Large intestine (tissue), 3 donors: Measurements from ENCODE around the gene KDM3A. TPM values are rescaled to one million over a fixed set of nuclear protein-coding genes. Genes with fewer than 3 reads are reported as not detected.

ENCODE experiments used
- DNase-seq, 2 donors: peaks; one replicate each; pipeline versions ENCODE4 v3.0.0 to v3.0.0-alpha.2; 2013
- H3K27ac ChIP-seq: one replicate; pipeline ENCODE4 v1.5.1; 2013; ENCODE audit warnings: low read length
- H3K27me3 ChIP-seq: 2 replicates; pipeline ENCODE4 v1.6.1; 2013; ENCODE audit warnings: low read length; ENCODE audit not compliant: control insufficient read depth, insufficient read depth
- H3K36me3 ChIP-seq: 2 replicates; pipeline ENCODE4 v1.6.1; 2013; ENCODE audit warnings: low read length; ENCODE audit not compliant: control insufficient read depth, insufficient read depth
- H3K4me1 ChIP-seq: one replicate; pipeline ENCODE4 v1.6.1; 2013; ENCODE audit warnings: low read length; ENCODE audit not compliant: control insufficient read depth, insufficient read depth
- H3K4me3 ChIP-seq: one replicate; pipeline ENCODE4 v1.5.1; 2013; ENCODE audit warnings: low read length
- H3K9me3 ChIP-seq: one replicate; pipeline ENCODE4 v1.6.1; 2013; ENCODE audit warnings: mild to moderate bottlenecking, low read depth, low read length, moderate library complexity; ENCODE audit not compliant: control insufficient read depth
- WGBS: methylation state at CpG from one replicate; pipeline ENCODE4 v1.1.5; 2013; ENCODE audit warnings: low lambda C conversion rate; ENCODE audit not compliant: insufficient coverage; 5-methylcytosine and 5-hydroxymethylcytosine counted together
- polyA plus RNA-seq: library from polyadenylated mRNA; unstranded; fragments of 120-200 nt; gene quantifications from one replicate; pipeline ENCODE4 v1.2.1, GENCODE V29; 2013

Gene KDM3A
- polyA plus RNA-seq, 1 donor, result 46.3 TPM

DNA sequence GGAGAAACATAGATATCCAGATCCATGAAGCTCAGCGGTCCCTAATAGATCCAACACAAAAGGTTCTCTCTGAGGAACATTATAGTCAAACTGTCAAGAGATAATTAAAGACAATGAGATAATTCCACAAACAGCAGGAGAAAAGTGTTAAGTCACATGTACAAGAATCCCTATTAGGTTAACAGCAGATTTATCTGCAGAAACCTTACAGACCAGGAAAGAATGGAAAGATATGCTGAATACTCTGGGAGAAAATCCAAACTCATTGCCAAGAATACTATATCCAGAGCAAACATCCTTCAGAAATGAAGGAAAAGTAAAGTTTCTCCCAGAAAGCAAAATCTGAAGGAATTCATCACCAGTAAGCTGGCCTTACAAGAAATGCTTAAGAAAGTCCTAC is 10.8 kb upstream of the KDM3A start:
- no peak overlapping the region for H3K27ac ChIP-seq
- peaks cover 9% of the 10 kb centered on the region for H3K4me1 ChIP-seq
- WGBS, result no CpG with 5 or more reads among the region's 1 CpG
- no peak for DNase-seq
- no peaks in the 10 kb centered on the region for H3K27me3 ChIP-seq
- H3K4me3 ChIP-seq, result no peak overlapping the region
- H3K36me3 ChIP-seq, result no peaks in the 10 kb centered on the region
- peaks cover 3% of the 10 kb centered on the region for H3K9me3 ChIP-seq

DNA sequence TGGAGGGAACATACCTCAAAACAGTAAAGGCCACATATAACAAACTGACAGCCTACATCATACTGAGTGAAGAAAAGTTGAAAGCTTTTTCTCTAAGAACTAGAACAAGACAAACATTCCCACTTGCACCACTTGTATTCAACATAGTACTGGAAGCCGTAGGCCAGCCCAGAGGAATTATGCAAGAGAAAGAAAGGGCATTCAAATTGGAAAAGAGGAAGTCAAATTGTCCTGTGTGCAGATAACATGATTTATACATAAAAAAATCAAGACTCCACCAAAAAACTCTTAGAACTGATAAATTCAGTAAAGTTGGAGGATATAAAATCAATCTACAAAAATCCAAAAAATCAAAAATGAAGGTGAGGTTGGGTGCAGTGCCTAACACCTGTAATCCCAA is 8.0 kb upstream of the KDM3A start:
- Histone ChIP-seq H3K4me1 (no peaks in the 10 kb centered on the region), H3K4me3 (no peak overlapping the region), H3K36me3 (no peaks in the 10 kb centered on the region), H3K9me3 (peaks cover 6% of the 10 kb centered on the region), H3K27me3 (no peaks in the 10 kb centered on the region), H3K27ac (no peak overlapping the region)
- DNase-seq, result no peak
- 100% methylated on average over 1 of the region's 1 CpG for WGBS

DNA sequence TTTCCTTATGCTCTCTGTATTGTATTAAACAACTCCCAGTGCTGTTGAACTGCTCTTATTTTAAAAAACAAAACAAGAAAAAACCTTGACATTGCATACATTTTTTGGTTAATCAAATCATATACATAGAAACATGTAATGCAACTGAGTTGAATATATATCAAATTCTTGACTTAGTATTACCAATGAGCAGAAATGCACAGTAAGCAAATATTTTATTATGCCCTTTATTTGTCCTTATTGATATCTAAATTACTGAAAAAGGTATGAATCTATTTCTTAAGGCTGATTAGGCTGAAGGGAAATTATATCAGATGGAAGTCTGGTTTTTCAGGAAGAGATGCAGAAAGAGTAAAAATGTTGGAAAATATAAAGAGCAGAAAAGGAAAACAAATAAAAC is 6.9 kb upstream of the KDM3A start:
- no peaks in the 10 kb centered on the region for H3K27me3 ChIP-seq
- H3K27ac ChIP-seq, result no peak overlapping the region
- no peaks in the 10 kb centered on the region for H3K36me3 ChIP-seq
- DNase-seq, result no peak
- H3K9me3 ChIP-seq, result peaks cover 12% of the 10 kb centered on the region
- H3K4me3 ChIP-seq, result no peak overlapping the region
- no peaks in the 10 kb centered on the region for H3K4me1 ChIP-seq

DNA sequence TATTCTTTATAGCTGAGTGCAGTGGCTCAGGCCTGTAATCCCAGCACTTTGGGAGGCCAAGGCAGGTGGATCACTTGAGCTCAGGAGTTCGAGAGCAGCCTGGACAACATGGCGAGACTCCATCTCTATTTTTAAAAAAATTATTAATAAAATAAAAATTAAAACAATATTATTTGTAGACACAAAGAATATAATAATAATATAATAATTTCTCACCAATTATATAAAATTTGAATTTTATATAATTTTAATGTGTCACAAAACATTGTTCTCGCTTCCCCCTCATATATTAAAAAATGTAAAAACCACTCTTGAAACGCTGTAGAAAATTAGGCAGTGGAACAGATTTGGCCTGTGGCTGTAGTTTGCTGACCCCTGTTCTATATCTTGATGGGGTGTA is 5.6 kb upstream of the KDM3A start:
- H3K4me3 ChIP-seq, result no peak overlapping the region
- H3K36me3 ChIP-seq, result no peaks in the 10 kb centered on the region
- no peak overlapping the region for H3K27ac ChIP-seq
- no peaks in the 10 kb centered on the region for H3K27me3 ChIP-seq
- DNase-seq, result no peak
- WGBS, result no CpG with 5 or more reads among the region's 4 CpGs
- H3K4me1 ChIP-seq, result no peaks in the 10 kb centered on the region
- H3K9me3 ChIP-seq, result peaks cover 22% of the 10 kb centered on the region

DNA sequence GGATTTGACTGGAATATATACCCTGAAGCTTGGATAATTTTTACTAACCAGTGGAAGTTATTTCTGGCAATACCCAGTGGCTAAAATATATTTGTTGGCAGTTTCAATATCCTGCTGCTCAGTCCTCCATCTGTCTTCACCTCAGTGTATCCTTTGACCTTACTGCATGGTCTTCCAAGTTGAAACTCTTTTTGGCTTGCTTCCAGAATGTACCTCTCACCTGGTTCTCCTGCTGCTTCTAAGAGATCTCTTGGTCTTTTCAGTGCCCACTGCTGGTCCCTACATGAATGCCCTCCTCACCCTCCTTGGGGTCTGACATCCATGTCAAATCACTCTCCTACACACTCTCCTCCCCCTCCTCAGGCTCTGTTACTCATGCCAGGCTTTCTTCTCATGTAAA is 4.8 kb upstream of the KDM3A start:
- Histone ChIP-seq H3K27me3 (no peaks in the 10 kb centered on the region), H3K4me3 (no peak overlapping the region), H3K36me3 (no peaks in the 10 kb centered on the region), H3K27ac (no peak overlapping the region), H3K4me1 (no peaks in the 10 kb centered on the region), H3K9me3 (peaks cover 19% of the 10 kb centered on the region)
- DNase-seq, result no peak

DNA sequence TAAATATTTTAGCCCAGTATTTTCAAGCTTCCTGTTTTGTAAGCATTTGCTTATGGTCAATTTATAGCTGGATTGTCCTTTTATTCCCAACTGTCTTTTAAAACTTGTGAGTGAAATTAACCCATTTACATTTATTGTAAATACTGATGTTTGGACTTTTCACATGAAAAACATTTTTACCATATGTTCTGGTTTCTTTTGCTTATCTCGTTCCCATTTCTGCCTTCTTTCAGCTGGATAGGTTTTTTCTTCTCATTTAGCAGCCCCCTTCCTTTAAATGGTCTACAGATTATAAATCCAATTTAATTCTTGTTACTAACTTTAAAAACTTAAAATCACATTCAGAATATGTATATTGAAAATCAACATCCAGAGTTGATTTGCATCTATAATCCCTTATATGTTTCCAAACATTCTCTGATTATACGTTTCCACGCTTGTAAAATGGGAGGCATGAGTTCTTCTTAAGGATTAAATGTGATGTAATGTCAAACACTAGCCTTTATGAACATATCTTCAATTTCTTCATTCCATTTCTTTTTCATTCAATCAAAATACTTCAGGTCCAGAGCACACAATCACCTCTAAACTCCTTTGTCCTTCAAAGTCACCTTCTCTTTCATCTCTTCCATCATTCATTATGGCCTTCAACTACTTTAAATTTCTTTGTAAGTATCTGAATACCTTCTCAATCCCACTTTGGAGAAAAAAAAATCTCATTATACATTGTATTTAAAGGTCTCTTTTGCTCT is 1.1 kb upstream of the KDM3A start:
- Histone ChIP-seq H3K27me3 (no peaks in the 10 kb centered on the region), H3K4me3 (no peak overlapping the region), H3K36me3 (peaks cover 9% of the 10 kb centered on the region), H3K27ac (peak overlapping the region; percentile 92), H3K4me1 (peaks cover 7% of the 10 kb centered on the region), H3K9me3 (peaks cover 19% of the 10 kb centered on the region)
- WGBS, result 100% methylated on average over 1 of the region's 3 CpGs
- DNase-seq, result peak in 1 of 2 donors; percentile 16

DNA sequence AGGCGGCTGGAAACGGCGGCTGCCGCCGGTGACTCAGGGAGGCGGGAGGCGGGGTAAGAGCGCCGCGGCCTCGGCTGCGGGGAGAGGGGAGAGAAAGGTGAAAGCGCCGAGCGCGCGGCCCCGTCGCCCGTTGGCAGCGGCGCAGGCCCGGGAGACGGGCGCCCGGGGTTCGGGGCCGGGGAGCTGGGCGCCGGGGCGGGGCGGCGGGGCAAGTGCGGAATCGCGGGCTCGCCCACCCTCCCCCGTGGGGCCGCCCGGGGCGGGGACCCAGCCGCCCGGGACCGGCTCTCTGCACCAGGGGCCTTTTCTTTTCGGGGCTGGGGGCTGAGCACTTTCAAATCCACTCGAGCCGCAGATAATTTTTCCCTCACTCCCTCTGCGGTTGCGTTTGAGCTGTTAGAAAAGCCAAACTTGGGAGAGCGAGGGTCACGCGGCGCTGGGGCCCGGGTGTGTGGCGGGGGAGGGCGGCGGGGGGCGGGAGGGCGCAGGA is 266 bp downstream of the KDM3A start:
- Histone ChIP-seq H3K9me3 (peaks cover 19% of the 10 kb centered on the region), H3K4me3 (peak overlapping the region; percentile 62), H3K4me1 (peaks cover 7% of the 10 kb centered on the region), H3K27ac (peak overlapping the region; percentile 92), H3K36me3 (peaks cover 12% of the 10 kb centered on the region), H3K27me3 (no peaks in the 10 kb centered on the region)
- DNase-seq, result no peak
- no CpG with 5 or more reads among the region's 59 CpGs for WGBS

DNA sequence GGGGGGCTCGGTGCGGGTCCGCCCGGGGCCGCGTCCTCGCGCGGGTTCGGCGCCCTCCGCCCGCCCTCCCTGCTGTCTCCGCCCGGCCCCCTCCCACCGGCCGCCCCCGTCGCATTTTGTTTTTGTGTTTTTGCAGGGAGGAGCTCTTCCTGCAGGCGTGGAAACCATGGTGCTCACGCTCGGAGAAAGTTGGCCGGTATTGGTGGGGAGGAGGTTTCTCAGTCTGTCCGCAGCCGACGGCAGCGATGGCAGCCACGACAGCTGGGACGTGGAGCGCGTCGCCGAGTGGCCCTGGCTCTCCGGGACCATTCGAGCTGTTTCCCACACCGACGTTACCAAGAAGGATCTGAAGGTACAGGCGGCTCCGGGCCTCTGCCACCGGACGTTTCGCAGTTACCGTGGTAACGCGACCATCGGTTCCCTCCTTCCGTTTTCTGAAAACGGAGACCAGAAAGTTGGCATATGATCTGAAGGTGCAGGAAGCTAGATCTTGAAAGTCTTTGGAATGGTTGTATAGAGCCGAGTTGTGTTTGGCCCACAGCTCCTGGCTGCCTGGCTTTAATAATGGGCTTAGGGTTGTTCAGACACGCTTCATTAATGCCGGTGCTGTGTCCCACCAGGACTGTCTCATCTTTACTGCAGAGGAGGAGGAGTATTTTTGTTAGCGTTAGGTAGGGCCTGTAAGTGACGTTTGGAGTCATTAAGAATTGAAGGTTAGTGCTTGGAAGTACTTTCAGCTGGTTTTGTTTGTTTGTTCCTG is 891 bp downstream of the KDM3A start:
- H3K9me3 ChIP-seq, result peaks cover 19% of the 10 kb centered on the region
- H3K27ac ChIP-seq, result peak overlapping the region; percentile 92
- no CpG with 5 or more reads among the region's 53 CpGs for WGBS
- H3K27me3 ChIP-seq, result no peaks in the 10 kb centered on the region
- peaks cover 7% of the 10 kb centered on the region for H3K4me1 ChIP-seq
- peak; percentile 46 to 68 for DNase-seq
- peaks cover 18% of the 10 kb centered on the region for H3K36me3 ChIP-seq
- H3K4me3 ChIP-seq, result peak overlapping the region; percentile 62

DNA sequence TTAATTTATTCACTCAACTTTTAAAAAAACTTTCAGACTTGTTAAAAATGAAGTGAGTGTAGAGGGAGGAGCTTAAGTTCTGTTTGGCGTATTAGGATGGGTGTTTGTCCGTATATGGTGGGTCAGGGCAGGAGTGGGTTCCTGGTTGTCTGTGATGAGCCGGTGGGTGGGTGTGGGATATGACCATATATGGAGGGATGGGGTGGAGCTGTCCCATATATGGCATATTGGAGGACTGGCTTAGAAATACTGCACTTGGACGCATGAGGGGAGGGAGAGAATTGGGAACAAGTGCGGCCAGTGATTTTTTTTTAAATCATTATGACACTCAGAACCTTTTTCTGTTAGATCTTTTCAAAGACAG is 1.5 kb downstream of the KDM3A start:
- no CpG with 5 or more reads among the region's 5 CpGs for WGBS
- Histone ChIP-seq H3K9me3 (peaks cover 17% of the 10 kb centered on the region), H3K27ac (peak overlapping the region; percentile 92), H3K4me3 (peak overlapping the region; percentile 62), H3K27me3 (no peaks in the 10 kb centered on the region), H3K36me3 (peaks cover 18% of the 10 kb centered on the region), H3K4me1 (peaks cover 7% of the 10 kb centered on the region)
- DNase-seq, result peak; percentile 80 to 86

DNA sequence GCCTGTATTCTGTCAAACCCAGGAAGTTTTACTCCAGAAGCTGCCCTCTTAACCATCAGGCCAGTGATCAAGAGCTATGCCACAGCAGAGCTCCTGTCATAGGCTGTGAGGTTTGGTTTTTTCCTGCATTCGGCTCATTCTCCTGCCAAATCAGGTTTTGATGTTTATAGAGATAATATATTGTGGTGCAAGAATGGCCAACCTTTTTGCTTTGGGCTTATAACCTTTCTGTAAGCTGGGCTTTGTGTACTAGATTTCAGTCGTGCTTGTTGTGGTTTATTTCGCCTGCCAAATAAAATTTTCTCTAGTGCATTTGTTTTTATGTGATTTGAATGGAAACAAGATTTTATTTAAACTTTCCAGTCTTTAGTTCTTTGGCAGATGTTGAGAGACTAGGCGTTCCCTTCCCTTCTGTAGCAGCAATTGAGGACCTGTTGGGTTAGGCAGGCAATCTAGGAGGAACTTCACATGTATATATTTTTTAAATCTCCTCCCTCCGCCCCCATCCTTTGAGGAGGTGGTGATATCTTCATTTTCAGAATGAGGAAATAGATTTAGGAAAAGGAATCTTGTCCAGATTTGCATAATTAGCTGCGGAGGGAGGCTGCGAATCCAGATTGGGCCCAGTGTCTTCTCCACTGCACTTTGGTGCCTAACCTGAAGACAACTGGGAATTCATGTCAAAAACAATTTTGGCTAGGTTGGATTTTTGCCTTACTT is 2.6 kb downstream of the KDM3A start:
- Histone ChIP-seq H3K4me1 (peaks cover 7% of the 10 kb centered on the region), H3K27ac (no peak overlapping the region), H3K36me3 (peaks cover 18% of the 10 kb centered on the region), H3K27me3 (no peaks in the 10 kb centered on the region), H3K4me3 (no peak overlapping the region), H3K9me3 (peaks cover 13% of the 10 kb centered on the region)
- no peak for DNase-seq
- whole genome bisulfite sequencing, result 100% methylated on average over 2 of the region's 7 CpGs
